NCI-H2196 treated with DMSO at 0.1 percent for 48 hours (cell line): ENCODE measurements around the gene KIRREL3.

Experiments
- DNase-seq: peaks from one replicate; lab custom pipeline; 2025; ENCODE audit not compliant: unreplicated experiment; lab: John Stamatoyannopoulos, UW

Gene KIRREL3

GRCh38 chr11:126585774-126586491, 414.6 kb downstream of the KIRREL3 start:
- peak; percentile 90 for DNase-seq

GRCh38 chr11:126585388-126585773, 415.2 kb downstream of the KIRREL3 start:
- no peak for DNase-seq

- DNase-seq = no peak
These were observed 416.8 kb downstream of the KIRREL3 start for GRCh38 chr11:126583594-126584427.

GRCh38 chr11:126583101-126583500, 417.5 kb downstream of the KIRREL3 start:
- DNase-seq = no peak

GRCh38 chr11:126581871-126582648, 418.5 kb downstream of the KIRREL3 start:
- DNase-seq = no peak

GRCh38 chr11:126578426-126578825, 422.1 kb downstream of the KIRREL3 start:
- DNase-seq = no peak

- no peak for DNase-seq
These were observed 422.5 kb downstream of the KIRREL3 start for GRCh38 chr11:126578021-126578420.

GRCh38 chr11:126575849-126576248, 424.7 kb downstream of the KIRREL3 start:
- DNase-seq = no peak

- no peak for DNase-seq
These were observed 427.1 kb downstream of the KIRREL3 start for GRCh38 chr11:126573325-126573978.

GRCh38 chr11:126570489-126570888, 430.1 kb downstream of the KIRREL3 start:
- DNase-seq = no peak

- no peak for DNase-seq
These were observed 433.2 kb downstream of the KIRREL3 start for GRCh38 chr11:126567419-126567818.

- DNase-seq = no peak
These were observed 436.0 kb downstream of the KIRREL3 start for GRCh38 chr11:126564566-126564965.

- DNase-seq = no peak
These were observed 439.2 kb downstream of the KIRREL3 start for GRCh38 chr11:126561327-126561893.

- no peak for DNase-seq
These were observed 440.3 kb downstream of the KIRREL3 start for GRCh38 chr11:126560221-126560620.

GRCh38 chr11:126548581-126549550, 451.7 kb downstream of the KIRREL3 start:
- DNase-seq = no peak

GRCh38 chr11:126547691-126548090, 452.9 kb downstream of the KIRREL3 start:
- DNase-seq = no peak

GRCh38 chr11:126547161-126547560, 453.4 kb downstream of the KIRREL3 start:
- no peak for DNase-seq

GRCh38 chr11:126546694-126547093, 453.9 kb downstream of the KIRREL3 start:
- no peak for DNase-seq

GRCh38 chr11:126546191-126546590, 454.4 kb downstream of the KIRREL3 start:
- DNase-seq = no peak
